NT2/D1 (cell line): Measurements from ENCODE around the gene ZMPSTE24.

ENCODE experiments used
- SUZ12 ChIP-seq: IDR thresholded peaks from 2 replicates; pipeline ENCODE4 v1.6.1; 2011; ENCODE audit not compliant: insufficient read length, insufficient read depth; ENCODE audit errors: extremely low read depth
- YY1 ChIP-seq: IDR thresholded peaks from 2 replicates; pipeline ENCODE4 v1.6.1; 2011; ENCODE audit not compliant: insufficient read length, insufficient read depth

- no peak for TF ChIP-seq YY1
- no peak for TF ChIP-seq SUZ12
These were observed 43.0 kb downstream of the ZMPSTE24 start for GRCh38 chr1:40301066-40301465.
